Adrenal gland (tissue), 12 donors: Measurements from ENCODE around the gene IL18R1. TPM values are rescaled to one million over a fixed set of nuclear protein-coding genes. Genes with fewer than 3 reads are reported as not detected.

Experiments used
- DNase-seq, 7 donors: peaks; one replicate each; pipeline ENCODE4 v3.0.0-alpha.2; 2019 to 2020
- H3K27ac ChIP-seq, 5 donors: fragments of 200-600 bp; sonication (generic) in 4 of 5; 1 replicate in 3 of 5; 2 replicates in 2 of 5; pipeline versions ENCODE4 v1.5.1 to v1.8.0; 2016 to 2020; ENCODE audit warnings: mild to moderate bottlenecking in 1 of 5
- H3K27me3 ChIP-seq: fragments of 200-600 bp; 2 replicates; pipeline ENCODE4 v1.8.0; 2021
- H3K36me3 ChIP-seq, 2 donors: fragments of 200-600 bp; replicated peaks in 1 of 2; 1 replicate in 1 of 2; 2 replicates in 1 of 2; pipeline versions ENCODE4 v1.5.1 to v1.8.0; 2018 to 2022
- H3K4me1 ChIP-seq, 2 donors: fragments of 200-600 bp; replicated peaks in 1 of 2; 1 replicate in 1 of 2; 2 replicates in 1 of 2; pipeline versions ENCODE4 v1.5.1 to v1.8.0; 2018 to 2021
- H3K4me3 ChIP-seq, 4 donors: fragments of 200-600 bp; sonication (generic) in 3 of 4; one replicate each; pipeline ENCODE4 v1.5.1; 2016 to 2018
- H3K9me3 ChIP-seq, 3 donors: fragments of 200-600 bp; sonication (generic) in 1 of 3; replicated peaks in 1 of 3; 1 replicate in 2 of 3; 2 replicates in 1 of 3; pipeline versions ENCODE4 v1.5.1 to v1.8.0; 2016 to 2021
- CTCF ChIP-seq, 6 experiments: fragments of 450-650 bp in 4 of 6; fragments of 200-600 bp in 2 of 6; sonication (generic) in 1 of 6; IDR thresholded peaks; 1 replicate in 5 of 6; 2 replicates in 1 of 6; pipeline versions ENCODE4 v1.5.1 to v1.8.0; 2016 to 2021; ENCODE audit warnings: antibody characterized with exemption in 6 of 6, mild to moderate bottlenecking in 2 of 6, moderate library complexity in 1 of 6
- POLR2A ChIP-seq, 2 donors: fragments of 450-650 bp; IDR thresholded peaks; one replicate each; pipeline ENCODE4 v1.6.1; 2017; ENCODE audit warnings: antibody characterized with exemption in 2 of 2, mild to moderate bottlenecking in 2 of 2, moderate library complexity in 1 of 2
- WGBS, 4 donors: extraction: QIAGEN DNeasy Blood & Tissue Kit in 2 of 4; methylation state at CpG; one replicate each; pipeline versions ENCODE4 v1.1.5 to v1.1.7; 2013 to 2017; 5-methylcytosine and 5-hydroxymethylcytosine counted together
- intact Hi-C, 2 donors: fragments of 100-400 bp; cut with DNase I; formaldehyde crosslinking; loops; one replicate each; pipeline versions ENCODE4 v1.14.1 to v1.15.0; 2022 to 2023
- microRNA-seq, 3 donors: library from miRNA; unstranded; fragments of <30 nt; microRNA quantifications; one replicate each; pipeline ENCODE4, GENCODE V29; 2017 to 2020
- polyA plus RNA-seq, 3 donors: library from polyadenylated mRNA; stranded (reverse); fragments of 200-250 nt in 2 of 3; fragments of 350-450 nt in 1 of 3; fragmentation: Illumina TruSeq in 1 of 3; extraction: RNeasy Lipid Tissue Mini Kit (QIAGEN cat#74804) in 1 of 3; gene quantifications; one replicate each; pipeline ENCODE4 v1.2.3, GENCODE V29; 2013 to 2014
- small RNA-seq, 2 donors: library from RNA; depleted of rRNA; stranded (forward); fragments of <200 nt; gene quantifications; one replicate each; pipeline ENCODE3, GENCODE V24; 2016
- total RNA-seq, 9 donors: library from RNA; depleted of rRNA in 4 of 9; stranded (reverse); fragments of >200 nt in 4 of 9; fragments of 120-200 nt in 1 of 9; fragmentation: NEBNext Ultra II Directional in 1 of 9; extraction: Animal tissue kit (Norgen Biotek cat#: 25700) in 1 of 9; gene quantifications; one replicate each; pipeline versions ENCODE4 v1.1.0 to v1.2.4, GENCODE V29; 2013 to 2023
- donor health status: healthy with polysubstance abuse.
- donor health status: Bipolar disorder and iron deficiency.
- donor health status: DM: yes; HTN: yes; CAD: no.
- donor health status: DM: no; HTN: no; CAD: no.
- donor health status: DM: no; HTN: no; CAD: no.
- donor health status: DM: yes; HTN: yes; CAD: no.

The IL18R1 gene
- total and polyA plus RNA-seq, 12 donors, result 1.2 to 5.5 (median 3.9) TPM

GRCh38 chr2:102446936-102447335 is 91.3 kb downstream of the IL18R1 start:
- Histone ChIP-seq H3K36me3 (no peaks in the 10 kb centered on the region), H3K4me3 (no peak overlapping the region), H3K9me3 (no peaks in the 10 kb centered on the region), H3K4me1 (no peaks in the 10 kb centered on the region), H3K27ac (no peak overlapping the region), H3K27me3 (peaks cover 2% of the 10 kb centered on the region)
- no peak for DNase-seq
- intact Hi-C loops, result loop anchor here (5.0 to 10.0 kb wide), 3 partner anchors 195 to 572 kb away; no protein-coding TSS in a partner anchor
- WGBS, 4 donors, result 80 to 95% (median 88%) methylated on average over 6 to 9 of the region's 9 CpGs
- TF ChIP-seq CTCF (IDR thresholded peaks at IDR 0.05) (no peak), POLR2A (IDR thresholded peaks at IDR 0.05) (no peak)

Small RNA genes lying within 50 kb of the gene (microRNA-seq; reads per million reads assigned to microRNA genes)
- 0 to 5.8 (median 0) reads per million in 3 donors for gene MIR4772

Small RNA genes lying within 50 kb of the gene (small RNA-seq; reads per million reads assigned to genes)
- gene MIR4772, result 0 reads per million in 2 donors

Other genes with a start within 250 kb of the IL18R1 start
- gene IL1R1, start 213.1 kb upstream of the IL18R1 start, total RNA-seq, result 100 to 1,000 TPM in 6 of 9 donors, 10 to 100 TPM in 2, 1 to 10 TPM in 1; 8.6 to 153 (median 134) TPM
- gene IL1R1, start 213.1 kb upstream of the IL18R1 start, polyA plus RNA-seq, result 100 to 1,000 TPM in 1 of 3 donors, 10 to 100 TPM in 2; 58.7 to 122 (median 59.2) TPM
- gene IL1RL2, start 168.8 kb upstream of the IL18R1 start, total RNA-seq, result 1 to 10 TPM in 8 of 9 donors, under 1 TPM in 1; 0.22 to 4.6 (median 1.9) TPM
- 1 to 10 TPM; 1.2 to 4.0 (median 1.5) TPM for gene IL1RL2, start 168.8 kb upstream of the IL18R1 start, polyA plus RNA-seq
- gene IL1RL1, start 44.2 kb upstream of the IL18R1 start, total RNA-seq, result 10 to 100 TPM in 7 of 9 donors, 1 to 10 TPM in 2; 2.1 to 74.8 (median 25.3) TPM
- gene IL1RL1, start 44.2 kb upstream of the IL18R1 start, polyA plus RNA-seq, result 10 to 100 TPM; 11.5 to 60.5 (median 17.4) TPM
- gene IL18RAP, start 67.4 kb downstream of the IL18R1 start, total RNA-seq, result under 1 TPM in 8 of 9 donors, not detected in 1; 0.14 to 0.94 (median 0.26) TPM
- 1 to 10 TPM in 1 of 3 donors, under 1 TPM in 2; 0.26 to 1.4 (median 0.51) TPM for gene IL18RAP, start 67.4 kb downstream of the IL18R1 start, polyA plus RNA-seq
- under 1 TPM in 1 of 9 donors, not detected in 8; 0.17 TPM for gene SLC9A4, start 117.4 kb downstream of the IL18R1 start, total RNA-seq
- not detected for gene SLC9A4, start 117.4 kb downstream of the IL18R1 start, polyA plus RNA-seq